DMS79 (cell line): ENCODE measurements around the gene SMIM34.
"Not testable (repeated sequence)": the region's sequence is repeated elsewhere in the genome, so short reads cannot be mapped to it uniquely, and the experiment has no call there.

Source experiments
- DNase-seq: peaks from one replicate; lab custom pipeline; 2025; lab: John Stamatoyannopoulos, UW

SMIM34 gene

DNA sequence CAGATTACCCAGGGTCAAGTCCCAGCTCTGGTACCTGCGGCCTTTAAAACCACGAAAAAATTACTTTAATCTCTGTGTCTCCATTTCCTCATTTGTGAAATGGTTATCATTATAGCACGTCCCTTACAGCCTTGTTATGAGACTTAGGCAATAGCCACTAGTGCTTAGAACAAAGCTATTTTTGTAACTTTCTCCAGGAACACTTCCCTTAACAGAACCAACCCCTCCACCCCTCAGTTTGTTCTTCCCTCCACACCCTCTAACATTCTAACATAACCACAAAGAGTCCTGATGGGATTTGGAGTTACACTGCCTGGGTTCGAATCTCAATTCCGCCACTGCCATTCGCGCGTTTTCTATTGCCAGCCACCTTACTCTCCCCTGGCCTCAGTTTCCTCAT is 49.3 kb downstream of the SMIM34 start:
- not testable (repeated sequence) for DNase-seq

DNA sequence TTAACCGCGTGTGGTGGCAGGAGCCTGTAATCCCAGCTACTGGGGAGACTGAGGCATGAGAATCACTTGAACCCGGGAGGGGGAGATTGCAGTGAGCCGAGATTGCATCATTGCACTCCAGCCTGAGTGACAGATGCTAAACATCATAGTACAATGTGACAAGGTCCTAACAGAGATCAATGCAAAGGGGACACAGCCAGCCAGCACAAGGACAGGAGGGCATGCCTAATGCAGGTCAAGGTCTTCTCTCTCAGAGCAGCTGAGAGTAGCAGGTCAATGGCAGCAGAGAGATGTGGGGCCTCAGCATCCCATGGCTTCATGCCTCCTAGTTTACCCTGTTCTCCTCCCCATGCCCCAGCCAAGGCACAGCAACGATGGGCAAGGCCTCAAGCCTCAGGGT is 51.4 kb downstream of the SMIM34 start:
- DNase-seq: no peak

DNA sequence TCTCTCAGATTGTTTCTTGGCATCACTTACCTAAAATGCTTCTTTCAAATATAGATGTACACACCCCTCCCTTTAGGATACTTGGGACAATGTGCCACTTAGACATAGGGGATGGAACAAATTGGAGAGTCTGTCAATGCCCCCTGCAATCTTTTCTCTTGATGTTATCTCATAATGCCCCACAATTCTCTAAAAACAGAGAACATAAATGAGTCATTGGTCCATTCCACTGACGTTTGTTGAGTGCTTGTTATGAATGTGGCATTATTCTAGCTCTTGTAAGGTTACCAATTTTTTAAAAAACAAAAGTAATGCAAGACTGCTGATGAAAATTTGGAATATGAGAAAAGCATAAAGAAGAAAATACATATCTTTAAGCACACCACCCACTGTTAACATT is 54.0 kb downstream of the SMIM34 start:
- DNase-seq: no peak
